Sigmoid colon (tissue), 4 donors: ENCODE measurements around the gene IGF2.

Source experiments
- POLR2A ChIP-seq, 2 donors: fragments of 450-650 bp; IDR thresholded peaks; one replicate each; pipeline ENCODE4 v1.6.1; 2016; ENCODE audit warnings: antibody characterized with exemption in 2 of 2, mild to moderate bottlenecking in 2 of 2, moderate library complexity in 2 of 2
- POLR2AphosphoS5 ChIP-seq, 4 donors: sonication (generic); formaldehyde crosslinking; IDR thresholded peaks; one replicate each; pipeline ENCODE4 v1.6.1; 2017; ENCODE audit warnings: antibody characterized with exemption in 4 of 4
- TF ChIP-seq, protein P1 (sequence below), 4 experiments: fragments of 450-650 bp in 3 of 4; fragments of 200-600 bp in 1 of 4; IDR thresholded peaks; one replicate each; pipeline ENCODE4 v1.5.1; 2016 to 2019; ENCODE audit warnings: antibody characterized with exemption in 4 of 4, mild to moderate bottlenecking in 3 of 4, moderate library complexity in 2 of 4

GRCh38 chr11:2121227-2122130, 17.7 kb downstream of the IGF2 start:
- TF ChIP-seq POLR2A (IDR thresholded peaks at IDR 0.05) (no peak), POLR2AphosphoS5 (IDR thresholded peaks at IDR 0.05) (no peak)
- TF ChIP-seq, protein P1, sequence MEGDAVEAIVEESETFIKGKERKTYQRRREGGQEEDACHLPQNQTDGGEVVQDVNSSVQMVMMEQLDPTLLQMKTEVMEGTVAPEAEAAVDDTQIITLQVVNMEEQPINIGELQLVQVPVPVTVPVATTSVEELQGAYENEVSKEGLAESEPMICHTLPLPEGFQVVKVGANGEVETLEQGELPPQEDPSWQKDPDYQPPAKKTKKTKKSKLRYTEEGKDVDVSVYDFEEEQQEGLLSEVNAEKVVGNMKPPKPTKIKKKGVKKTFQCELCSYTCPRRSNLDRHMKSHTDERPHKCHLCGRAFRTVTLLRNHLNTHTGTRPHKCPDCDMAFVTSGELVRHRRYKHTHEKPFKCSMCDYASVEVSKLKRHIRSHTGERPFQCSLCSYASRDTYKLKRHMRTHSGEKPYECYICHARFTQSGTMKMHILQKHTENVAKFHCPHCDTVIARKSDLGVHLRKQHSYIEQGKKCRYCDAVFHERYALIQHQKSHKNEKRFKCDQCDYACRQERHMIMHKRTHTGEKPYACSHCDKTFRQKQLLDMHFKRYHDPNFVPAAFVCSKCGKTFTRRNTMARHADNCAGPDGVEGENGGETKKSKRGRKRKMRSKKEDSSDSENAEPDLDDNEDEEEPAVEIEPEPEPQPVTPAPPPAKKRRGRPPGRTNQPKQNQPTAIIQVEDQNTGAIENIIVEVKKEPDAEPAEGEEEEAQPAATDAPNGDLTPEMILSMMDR (IDR thresholded peaks at IDR 0.05), result no peak
